Ovary (tissue), 3 donors: ENCODE results near the gene RFC2.

Experiments used
- CTCF ChIP-seq, 3 donors: fragments of 450-650 bp in 2 of 3; fragments of 200-600 bp in 1 of 3; IDR thresholded peaks; one replicate each; pipeline versions ENCODE4 v1.5.1 to v1.8.0; 2016 to 2022; ENCODE audit warnings: antibody characterized with exemption in 3 of 3, mild to moderate bottlenecking in 1 of 3
- EP300 ChIP-seq: sonication (generic); formaldehyde crosslinking; IDR thresholded peaks from one replicate; pipeline ENCODE4 v1.6.1; 2017; ENCODE audit warnings: antibody characterized with exemption
- POLR2A ChIP-seq: fragments of 450-650 bp; IDR thresholded peaks from one replicate; pipeline ENCODE4 v1.6.1; 2017; ENCODE audit warnings: antibody characterized with exemption, mild to moderate bottlenecking, moderate library complexity
- donor health status: DM: no; HTN: no; CAD: no.

- TF ChIP-seq CTCF (IDR thresholded peaks at IDR 0.05) (no peak), POLR2A (no peak), EP300 (no peak)
Measured at GRCh38 chr7:74181821-74182220, 72.4 kb downstream of the RFC2 start.
